ENCODE results near the gene SMIM36. TPM values are rescaled to one million over a fixed set of nuclear protein-coding genes. Genes with fewer than 3 reads are reported as not detected.

SMIM36 gene
- total RNA-seq, 2 donors from 2014 or later = not detected

GRCh38 chr17:55436224-55437158 lies 74.8 kb downstream of the SMIM36 start:
- TF ChIP-seq CTCF (IDR thresholded peaks at IDR 0.05) = no peak
- DNase-seq (ENCODE audit: low spot score) (no peak), ATAC-seq (ENCODE audit: insufficient number of reproducible peaks, low FRiP score, low read depth) (no peak)
- Histone ChIP-seq H3K4me1 (ENCODE audit: control insufficient read depth in 1 of 2, low read depth in 2 of 2) (no peaks in the 10 kb centered on the region), H3K9me3 (no peaks in the 10 kb centered on the region), H3K27me3 (replicated peaks; ENCODE audit: insufficient read depth) (no peaks in the 10 kb centered on the region), H3K27ac (no peak overlapping the region), H3K4me3 (no peak overlapping the region), H3K36me3 (no peaks in the 10 kb centered on the region)

GRCh38 chr17:55435408-55435807 lies 75.8 kb downstream of the SMIM36 start:
- TF ChIP-seq CTCF (IDR thresholded peaks at IDR 0.05) = no peak
- DNase-seq (ENCODE audit: low spot score) (no peak), ATAC-seq (ENCODE audit: insufficient number of reproducible peaks, low FRiP score, low read depth) (no peak)
- Histone ChIP-seq H3K27ac (no peak overlapping the region), H3K9me3 (no peaks in the 10 kb centered on the region), H3K4me3 (no peak overlapping the region), H3K4me1 (ENCODE audit: control insufficient read depth in 1 of 2, low read depth in 2 of 2) (no peaks in the 10 kb centered on the region), H3K36me3 (no peaks in the 10 kb centered on the region), H3K27me3 (replicated peaks; ENCODE audit: insufficient read depth) (no peaks in the 10 kb centered on the region)

GRCh38 chr17:55434721-55435120 lies 76.5 kb downstream of the SMIM36 start:
- TF ChIP-seq CTCF (IDR thresholded peaks at IDR 0.05) = no peak
- no peak for DNase-seq (ENCODE audit: low spot score)

DNA sequence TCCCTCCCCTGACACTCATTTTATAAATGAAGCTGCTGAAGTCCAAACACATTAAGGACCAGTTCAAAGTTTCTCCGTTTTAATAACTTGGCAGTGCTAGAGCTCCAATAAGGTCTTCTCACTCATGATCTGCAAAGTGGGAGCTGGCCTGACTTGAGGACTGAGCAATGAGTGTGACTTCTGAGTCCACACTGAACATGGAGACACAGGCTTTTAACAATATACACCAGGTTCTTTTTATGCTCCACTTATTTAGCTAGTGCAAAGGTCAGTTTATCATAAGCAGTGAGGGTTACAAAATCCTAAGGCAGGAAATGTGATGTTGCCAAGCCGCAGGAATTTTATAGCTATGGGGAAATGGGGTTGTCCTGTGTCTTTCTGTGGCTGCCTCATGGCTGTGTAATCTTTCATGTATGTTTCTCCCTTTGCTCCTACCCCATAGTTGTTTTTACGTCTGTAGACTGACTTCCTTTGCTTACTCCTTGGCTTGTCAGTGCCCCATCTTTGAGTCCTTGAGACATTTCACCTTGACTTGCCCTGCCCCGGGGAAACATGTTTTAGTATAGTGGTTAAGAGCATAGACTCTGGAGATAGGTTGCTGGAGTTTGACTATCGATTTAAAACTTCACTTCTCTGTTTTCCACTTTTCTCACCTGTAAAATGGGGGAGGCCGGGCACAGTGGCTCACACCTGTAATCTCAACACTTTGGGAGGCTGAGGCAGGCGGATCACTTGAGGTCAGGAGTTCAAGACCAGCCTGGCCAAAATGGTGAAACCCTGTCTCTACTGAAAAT lies 77.4 kb downstream of the SMIM36 start:
- Histone ChIP-seq H3K27ac (no peak overlapping the region), H3K9me3 (no peaks in the 10 kb centered on the region), H3K27me3 (replicated peaks; ENCODE audit: insufficient read depth) (no peaks in the 10 kb centered on the region), H3K4me3 (no peak overlapping the region), H3K4me1 (ENCODE audit: control insufficient read depth in 1 of 2, low read depth in 2 of 2) (no peaks in the 10 kb centered on the region), H3K36me3 (no peaks in the 10 kb centered on the region)
- DNase-seq (ENCODE audit: low spot score) = no peak
- TF ChIP-seq CTCF (IDR thresholded peaks at IDR 0.05) = no peak
- no peak for ATAC-seq (ENCODE audit: insufficient number of reproducible peaks, low FRiP score, low read depth)

More at GRCh38 chr17:55434721-55435120, 76.5 kb downstream of the SMIM36 start:
- Histone ChIP-seq H3K4me1 (ENCODE audit: control insufficient read depth in 1 of 2, low read depth in 2 of 2) (no peaks in the 10 kb centered on the region), H3K9me3 (no peaks in the 10 kb centered on the region), H3K36me3 (no peaks in the 10 kb centered on the region), H3K27me3 (replicated peaks; ENCODE audit: insufficient read depth) (no peaks in the 10 kb centered on the region), H3K27ac (no peak overlapping the region), H3K4me3 (no peak overlapping the region)
- no peak for ATAC-seq (ENCODE audit: insufficient number of reproducible peaks, low FRiP score, low read depth)

- Histone ChIP-seq H3K4me1 (ENCODE audit: control insufficient read depth in 1 of 2, low read depth in 2 of 2) (no peaks in the 10 kb centered on the region), H3K36me3 (no peaks in the 10 kb centered on the region), H3K27me3 (replicated peaks; ENCODE audit: insufficient read depth) (no peaks in the 10 kb centered on the region), H3K4me3 (no peak overlapping the region), H3K9me3 (no peaks in the 10 kb centered on the region), H3K27ac (no peak overlapping the region)
- no peak for DNase-seq (ENCODE audit: low spot score)
- ATAC-seq (ENCODE audit: insufficient number of reproducible peaks, low FRiP score, low read depth) = no peak
- TF ChIP-seq CTCF (IDR thresholded peaks at IDR 0.05) = no peak
Measured at GRCh38 chr17:55433029-55433628, 78.1 kb downstream of the SMIM36 start.
